OCI-LY7 (cell line): ENCODE data around the gene ELF1. TPM values are rescaled to one million over a fixed set of nuclear protein-coding genes. Genes with fewer than 3 reads are reported as not detected.
A peak's percentile ranks its signal among the peaks of the same experiment; 100 is the strongest.

Experiments
- BruUV-seq: library from RNA; stranded (reverse); fragments of 400-500 nt; replicated peaks from 2 replicates; lab custom pipeline; 2021; lab: Mats Ljungman, UMichigan
- CTCF ChIA-PET: fragments of 300-600 bp; sonication (Branson Sonifier 250); formaldehyde crosslinking; loops from one replicate; lab custom pipeline; 2022; ENCODE audit warnings: antibody characterized with exemption; ENCODE audit not compliant: unreplicated experiment; lab: Charles Lee
- POLR2A ChIA-PET: fragments of 300-600 bp; sonication (Branson Sonifier 250); formaldehyde crosslinking; loops from one replicate; lab custom pipeline; 2022; ENCODE audit warnings: antibody characterized with exemption; lab: Charles Lee
- DNase-seq: peaks from one replicate; pipeline ENCODE4 v3.0.0-alpha.2; 2015; ENCODE audit warnings: low spot score
- H2AFZ ChIP-seq: fragments of 200-600 bp; sonication (generic), shearing (Covaris generic); 2 replicates; pipeline ENCODE4 v1.6.1; 2014; ENCODE audit warnings: mild to moderate bottlenecking, antibody characterized with exemption, low read length, moderate library complexity
- H3K27ac ChIP-seq: fragments of 200-600 bp; sonication (generic); 2 replicates; pipeline ENCODE4 v1.5.1; 2014; ENCODE audit warnings: mixed run types, low read depth, mild to moderate bottlenecking, moderate library complexity, low read length, inconsistent platforms; ENCODE audit not compliant: poor library complexity, severe bottlenecking
- H3K36me3 ChIP-seq: fragments of 200-600 bp; sonication (generic); 2 replicates; pipeline ENCODE4 v1.6.1; 2014; ENCODE audit warnings: mild to moderate bottlenecking, antibody characterized with exemption, low read length, moderate library complexity, mixed read lengths; ENCODE audit not compliant: insufficient read depth
- H3K4me1 ChIP-seq: fragments of 200-600 bp; sonication (generic); 2 replicates; pipeline ENCODE4 v1.5.1; 2014; ENCODE audit warnings: mild to moderate bottlenecking, low read length; ENCODE audit not compliant: insufficient read depth, poor library complexity, severe bottlenecking
- H3K4me2 ChIP-seq: fragments of 200-600 bp; sonication (generic); 2 replicates; pipeline ENCODE4 v1.6.1; 2014; ENCODE audit warnings: mild to moderate bottlenecking, low read length
- H3K4me3 ChIP-seq: fragments of 200-600 bp; sonication (generic); 2 replicates; pipeline ENCODE4 v1.5.1; 2014; ENCODE audit warnings: mild to moderate bottlenecking, low read depth, low read length; ENCODE audit not compliant: poor library complexity, severe bottlenecking
- H3K79me2 ChIP-seq: fragments of 200-600 bp; sonication (generic); 2 replicates; pipeline ENCODE4 v1.6.1; 2016; ENCODE audit warnings: low read depth, mild to moderate bottlenecking, low read length, moderate library complexity, mixed read lengths; ENCODE audit not compliant: insufficient read depth
- H3K9me2 ChIP-seq: fragments of 200-600 bp; sonication (generic); 2 replicates; pipeline ENCODE4 v1.6.1; 2016; ENCODE audit warnings: mild to moderate bottlenecking, low read length, mixed read lengths; ENCODE audit not compliant: insufficient read depth
- H3K9me3 ChIP-seq: fragments of 200-600 bp; sonication (generic); 2 replicates; pipeline ENCODE4 v1.6.1; 2014; ENCODE audit warnings: mild to moderate bottlenecking, mixed run types, low read length, mixed read lengths
- H4K20me1 ChIP-seq: fragments of 200-600 bp; sonication (generic); 2 replicates; pipeline ENCODE4 v1.6.1; 2014; ENCODE audit warnings: mild to moderate bottlenecking, antibody characterized with exemption, low read length, moderate library complexity, mixed read lengths; ENCODE audit not compliant: insufficient read depth
- EZH2phosphoT487 ChIP-seq: fragments of 200-600 bp; sonication (generic); IDR thresholded peaks from 2 replicates; pipeline ENCODE4 v1.6.1; 2018; ENCODE audit warnings: low read depth, borderline replicate concordance, mild to moderate bottlenecking, mixed run types, antibody characterized with exemption, low read length, moderate library complexity, mixed read lengths
- intact Hi-C: fragments of 100-400 bp; cut with micrococcal nuclease; formaldehyde crosslinking; loops from one replicate; pipeline ENCODE4 v1.10.0; 2022; ENCODE audit not compliant: unreplicated experiment
- total RNA-seq, 2 experiments: library from RNA; depleted of rRNA in 1 of 2; stranded (reverse); fragments of >200 nt in 1 of 2; shearing (Covaris generic) in 1 of 2; gene quantifications; 2 replicates each; pipeline ENCODE4 v1.2.3, GENCODE V29; 2014 to 2022
- TF ChIP-seq, protein P1 (sequence below): fragments of 200-600 bp; sonication (generic); conservative IDR thresholded peaks from 2 replicates; pipeline ENCODE4 v1.5.1; 2014; ENCODE audit warnings: mild to moderate bottlenecking, antibody characterized with exemption, low read length, moderate library complexity, mixed read lengths

ELF1 gene
- total RNA-seq, 2 experiments from 2014 or later: 111 to 248 TPM

DNA sequence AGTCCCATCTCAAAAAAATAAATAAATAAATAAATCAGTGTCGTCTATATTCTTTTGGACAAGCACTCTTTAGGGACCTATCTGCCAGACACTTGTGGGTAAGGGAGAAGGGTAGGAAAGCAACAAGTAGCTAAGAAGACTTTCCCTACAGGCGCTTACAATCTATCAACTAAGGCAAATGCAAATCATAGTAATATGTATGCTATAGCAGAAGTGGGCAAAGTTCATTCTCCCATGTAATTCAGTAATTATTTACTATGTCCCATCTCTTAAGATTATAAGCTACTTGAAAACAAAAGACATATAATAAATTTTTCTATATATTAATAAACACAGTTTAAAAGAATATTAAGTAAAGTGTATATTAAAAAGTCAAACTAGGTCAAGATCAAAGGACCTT lies 16.5 kb downstream of the ELF1 start:
- no peak for DNase-seq
- peaks cover 8% of the 10 kb centered on the region; the same call in 1 of the 2 replicates for H3K9me3 ChIP-seq
- H3K79me2 ChIP-seq: peaks cover 97% of the 10 kb centered on the region
- intact Hi-C loops: loop anchor here (10.0 kb wide), 1 partner anchor 418 kb away; no protein-coding TSS in a partner anchor
- TF ChIP-seq, protein P1, sequence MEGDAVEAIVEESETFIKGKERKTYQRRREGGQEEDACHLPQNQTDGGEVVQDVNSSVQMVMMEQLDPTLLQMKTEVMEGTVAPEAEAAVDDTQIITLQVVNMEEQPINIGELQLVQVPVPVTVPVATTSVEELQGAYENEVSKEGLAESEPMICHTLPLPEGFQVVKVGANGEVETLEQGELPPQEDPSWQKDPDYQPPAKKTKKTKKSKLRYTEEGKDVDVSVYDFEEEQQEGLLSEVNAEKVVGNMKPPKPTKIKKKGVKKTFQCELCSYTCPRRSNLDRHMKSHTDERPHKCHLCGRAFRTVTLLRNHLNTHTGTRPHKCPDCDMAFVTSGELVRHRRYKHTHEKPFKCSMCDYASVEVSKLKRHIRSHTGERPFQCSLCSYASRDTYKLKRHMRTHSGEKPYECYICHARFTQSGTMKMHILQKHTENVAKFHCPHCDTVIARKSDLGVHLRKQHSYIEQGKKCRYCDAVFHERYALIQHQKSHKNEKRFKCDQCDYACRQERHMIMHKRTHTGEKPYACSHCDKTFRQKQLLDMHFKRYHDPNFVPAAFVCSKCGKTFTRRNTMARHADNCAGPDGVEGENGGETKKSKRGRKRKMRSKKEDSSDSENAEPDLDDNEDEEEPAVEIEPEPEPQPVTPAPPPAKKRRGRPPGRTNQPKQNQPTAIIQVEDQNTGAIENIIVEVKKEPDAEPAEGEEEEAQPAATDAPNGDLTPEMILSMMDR: no peak
- TF ChIP-seq EZH2phosphoT487: no peak
- H3K9me2 ChIP-seq: no peaks in the 10 kb centered on the region
- peak overlapping the region; percentile 64 for H3K4me3 ChIP-seq
- peaks cover 95% of the 10 kb centered on the region for H3K4me1 ChIP-seq
- no TSS peak for BruUV-seq
- H4K20me1 ChIP-seq: no peaks in the 10 kb centered on the region
- ChIA-PET CTCF (no interaction called here), POLR2A (interaction anchor here (0.6 to 3.8 kb wide), 17 partner anchors 9 to 343 kb away, joined by 3 to 48 read pairs (median 9); partner anchors contain the start of genes ELF1 and SLC25A15)
- peak overlapping the region; percentile 87 for H3K4me2 ChIP-seq
- peak overlapping the region; percentile 99 for H3K27ac ChIP-seq
- H2AFZ ChIP-seq: no peak overlapping the region
- H3K36me3 ChIP-seq: peaks cover 77% of the 10 kb centered on the region

DNA sequence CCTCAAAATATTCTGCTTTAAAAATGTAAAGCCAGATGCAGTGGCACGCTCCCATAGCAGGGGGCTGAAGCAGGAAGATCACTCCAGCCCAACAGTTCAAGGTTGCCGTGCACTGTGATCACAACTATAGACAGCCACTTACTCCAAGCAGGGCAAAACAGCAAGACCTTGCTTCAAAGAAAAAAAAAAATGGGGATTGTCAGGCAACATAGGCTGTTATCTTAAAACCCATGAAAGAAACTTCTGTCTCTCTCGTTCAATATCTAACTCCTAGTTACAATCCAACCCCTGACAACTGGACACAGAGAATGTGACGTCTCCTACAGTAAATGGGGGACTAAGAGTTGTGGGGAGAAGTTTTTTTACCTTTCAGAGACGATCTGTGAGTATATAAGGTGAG lies 17.4 kb downstream of the ELF1 start:
- POLR2A ChIA-PET: interaction anchor here (0.6 to 3.8 kb wide), 9 partner anchors 10 to 342 kb away, joined by 3 to 48 read pairs (median 15); partner anchors contain the start of genes ELF1 and SLC25A15
- intact Hi-C loops: loop anchor here (10.0 kb wide), 1 partner anchor 417 kb away; no protein-coding TSS in a partner anchor
- H4K20me1 ChIP-seq: no peaks in the 10 kb centered on the region

More for the DNA sequence above, 17.4 kb downstream of the ELF1 start:
- H3K27ac ChIP-seq: peak overlapping the region; percentile 99
- no peak overlapping the region for H2AFZ ChIP-seq
- H3K4me3 ChIP-seq: peak overlapping the region; percentile 46
- no peak for TF ChIP-seq EZH2phosphoT487
- TF ChIP-seq, protein P1: no peak
- CTCF ChIA-PET: no interaction called here
- peaks cover 8% of the 10 kb centered on the region; the same call in 1 of the 2 replicates for H3K9me3 ChIP-seq
- H3K4me1 ChIP-seq: peaks cover 98% of the 10 kb centered on the region
- no peak for DNase-seq
- peaks cover 97% of the 10 kb centered on the region for H3K79me2 ChIP-seq
- H3K4me2 ChIP-seq: peak overlapping the region; percentile 60
- peaks cover 80% of the 10 kb centered on the region for H3K36me3 ChIP-seq
- H3K9me2 ChIP-seq: no peaks in the 10 kb centered on the region
- BruUV-seq: no TSS peak
